GM19452 (cell line): Measurements from ENCODE around the gene RFC4.
"Not testable (repeated sequence)": the region's sequence is repeated elsewhere in the genome, so short reads cannot be mapped to it uniquely, and the experiment has no call there.

Experiments used
- ATAC-seq: cut with Tn5 transposase; IDR thresholded peaks from one replicate; pipeline ENCODE4 v1.9.1; 2021; ENCODE audit not compliant: unreplicated experiment

Gene RFC4

DNA sequence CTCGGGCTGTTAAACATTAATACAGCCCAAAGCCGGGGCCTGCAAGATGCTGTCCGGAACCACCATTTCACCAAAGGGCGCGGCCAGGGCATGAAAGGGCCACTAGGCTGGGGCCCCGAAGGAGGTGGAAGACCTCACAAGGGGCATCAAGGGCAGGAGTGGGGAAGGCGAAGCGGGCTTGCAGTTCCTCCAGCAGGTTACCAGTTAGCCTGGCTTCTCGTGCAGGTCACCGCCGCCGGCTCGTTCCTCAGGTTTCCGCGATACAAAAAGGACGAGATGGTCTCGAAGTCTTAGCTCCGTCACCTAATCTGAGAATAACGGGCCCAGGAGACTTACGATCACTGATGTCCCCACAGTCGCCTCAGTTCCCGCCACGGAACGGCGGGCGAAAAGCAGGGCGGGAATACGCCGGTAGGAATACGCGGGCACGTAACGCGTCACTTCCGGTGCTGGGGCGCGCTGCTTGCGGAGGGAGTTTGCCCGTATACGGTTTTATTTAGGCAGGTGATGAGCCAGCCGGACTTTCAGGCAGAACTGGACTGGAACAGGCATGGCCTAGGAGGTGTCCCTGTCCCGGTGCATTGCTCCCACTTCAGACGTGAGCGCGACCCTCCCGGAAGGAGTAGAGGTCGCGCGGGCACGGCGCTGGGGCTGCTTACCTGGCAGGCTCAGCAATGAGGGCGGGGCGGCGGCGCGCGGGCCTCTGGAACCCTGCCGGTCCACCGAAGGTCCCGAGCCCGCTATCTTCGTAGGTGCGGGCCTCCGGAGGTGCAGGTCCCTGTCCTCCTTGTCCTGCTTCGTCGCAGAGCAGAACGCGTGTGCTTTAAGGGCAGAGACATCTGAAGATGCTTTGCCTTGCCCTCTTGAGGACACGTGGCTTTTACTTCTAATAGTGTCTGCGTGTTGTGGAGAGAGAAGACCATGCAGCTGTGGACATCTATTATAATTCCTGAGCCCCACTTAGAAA lies at the start of gene RFC4:
Gene RFC4 (minus strand): TSS at position 394 of the 967 bp plus-strand sequence. CDS start 1,769 bp downstream, outside the sequence.
- ATAC-seq, result peak; percentile 92

DNA sequence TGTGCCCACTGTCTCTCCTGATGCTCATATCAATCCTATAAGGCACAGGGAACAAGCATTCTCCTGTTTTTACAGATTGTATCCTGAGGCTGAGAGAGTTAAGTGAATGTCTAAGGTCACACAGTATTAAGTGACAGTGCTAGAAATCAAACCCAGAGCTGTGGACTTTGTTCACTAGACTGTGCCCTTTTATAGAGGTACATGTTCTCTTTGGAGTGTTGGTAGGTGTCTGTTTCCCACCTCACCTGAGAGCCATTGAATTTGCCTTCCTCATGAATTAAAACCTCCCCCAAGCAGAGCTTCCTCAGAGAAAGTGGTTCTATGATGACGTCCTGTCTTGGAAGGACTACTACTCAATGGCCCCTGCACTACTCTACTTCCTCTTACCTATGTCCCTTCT lies 48.7 kb upstream of the RFC4 start:
- ATAC-seq, result no peak

GRCh38 chr3:186854146-186854545 lies 47.9 kb upstream of the RFC4 start:
- ATAC-seq, result no peak

DNA sequence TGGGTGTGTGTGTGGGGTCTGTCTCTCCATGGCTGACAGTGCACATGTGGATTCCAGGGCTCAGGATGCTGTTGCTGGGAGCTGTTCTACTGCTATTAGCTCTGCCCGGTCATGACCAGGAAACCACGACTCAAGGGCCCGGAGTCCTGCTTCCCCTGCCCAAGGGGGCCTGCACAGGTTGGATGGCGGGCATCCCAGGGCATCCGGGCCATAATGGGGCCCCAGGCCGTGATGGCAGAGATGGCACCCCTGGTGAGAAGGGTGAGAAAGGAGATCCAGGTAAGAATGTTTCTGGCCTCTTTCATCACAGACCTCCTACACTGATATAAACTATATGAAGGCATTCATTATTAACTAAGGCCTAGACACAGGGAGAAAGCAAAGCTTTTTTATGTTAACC lies 46.7 kb upstream of the RFC4 start:
- ATAC-seq, result no peak

DNA sequence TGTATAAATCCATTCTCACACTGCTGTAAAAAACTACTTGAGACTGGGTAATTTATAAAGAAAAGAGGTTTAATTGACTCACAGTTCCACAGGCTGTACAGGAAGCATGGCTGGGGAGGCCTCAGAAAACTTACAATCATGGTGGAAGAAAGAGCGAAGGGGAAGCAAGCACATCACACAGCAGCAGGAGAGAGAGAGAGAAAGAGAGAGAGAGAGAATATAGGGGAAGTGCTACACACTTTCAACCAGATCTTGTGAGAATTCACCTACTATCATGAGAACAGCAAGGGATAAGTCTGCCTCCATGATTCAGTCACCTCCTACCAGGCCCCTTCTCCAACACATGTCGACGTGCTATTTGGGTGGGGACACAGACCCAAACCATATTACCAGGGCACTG lies 45.6 kb upstream of the RFC4 start:
- not testable (repeated sequence) for ATAC-seq

DNA sequence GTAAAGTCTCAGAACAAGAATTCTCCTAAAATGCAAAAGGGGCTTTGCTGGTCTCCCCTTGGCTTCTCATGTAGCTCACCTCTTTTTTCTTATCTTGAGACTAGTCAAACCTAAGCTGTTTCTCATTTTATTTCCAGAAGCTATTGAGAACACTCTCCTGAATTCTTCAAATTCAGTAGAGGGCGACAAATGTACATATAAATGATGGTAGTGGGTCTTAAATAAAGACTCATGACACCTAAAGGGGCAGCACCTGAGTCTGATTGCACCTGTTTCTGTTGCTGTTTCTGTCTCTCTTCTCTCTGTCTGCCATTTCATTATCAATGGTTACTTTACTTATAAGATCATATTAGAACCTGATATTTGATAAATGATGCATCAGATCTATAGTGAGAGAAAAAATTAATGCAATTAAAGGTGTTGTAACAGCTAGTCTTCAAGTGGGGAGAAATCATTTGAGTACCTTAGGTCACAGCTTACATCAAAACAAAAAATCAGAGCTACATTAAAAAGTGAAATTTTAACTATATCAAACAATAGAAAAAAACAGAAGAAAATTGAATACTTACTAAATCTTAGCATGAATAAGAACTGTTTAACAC lies 43.2 kb upstream of the RFC4 start:
- ATAC-seq, result no peak

- ATAC-seq, result no peak
These were observed 41.2 kb upstream of the RFC4 start for GRCh38 chr3:186847437-186847836.

DNA sequence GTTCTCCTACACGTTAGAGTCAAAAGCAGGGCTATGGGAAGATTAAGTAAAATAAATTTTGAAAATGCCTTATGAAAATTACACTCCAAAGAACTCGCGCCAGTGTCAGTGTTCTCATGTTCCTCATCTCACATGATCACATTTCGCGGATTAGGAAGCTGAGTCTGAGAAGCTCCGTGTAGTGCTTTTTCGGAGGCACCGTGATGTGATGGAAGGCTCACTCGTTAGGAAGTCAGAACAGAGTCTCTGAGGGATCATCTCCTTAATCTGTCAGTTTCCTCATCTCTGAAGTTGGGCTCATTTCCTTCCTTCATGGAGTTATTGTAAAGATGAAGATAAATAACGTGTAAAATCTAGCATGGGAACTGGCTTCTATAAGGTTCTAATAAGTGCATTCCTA lies 39.5 kb upstream of the RFC4 start:
- no peak for ATAC-seq

DNA sequence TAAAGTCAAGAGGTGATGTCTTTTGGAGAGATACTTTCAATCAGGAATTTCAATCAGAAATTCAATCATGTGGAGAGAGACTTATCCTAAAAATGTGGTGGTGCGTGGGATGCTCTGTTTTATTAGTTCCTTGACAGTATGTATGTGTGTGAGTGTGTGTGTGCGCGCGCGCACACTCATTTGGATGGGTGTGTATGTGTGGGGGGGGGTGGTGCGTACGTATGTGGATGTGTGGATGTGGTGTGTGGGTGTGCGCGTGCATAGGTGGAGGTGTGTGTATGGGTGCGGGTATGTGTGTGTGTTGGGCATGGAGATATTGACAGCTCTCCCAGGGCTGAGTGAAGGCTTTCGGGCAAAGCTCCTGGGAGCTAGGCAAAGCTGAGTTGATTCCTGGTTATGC lies 38.6 kb upstream of the RFC4 start:
- no peak for ATAC-seq

GRCh38 chr3:186843039-186843432 lies 36.8 kb upstream of the RFC4 start:
- no peak for ATAC-seq

DNA sequence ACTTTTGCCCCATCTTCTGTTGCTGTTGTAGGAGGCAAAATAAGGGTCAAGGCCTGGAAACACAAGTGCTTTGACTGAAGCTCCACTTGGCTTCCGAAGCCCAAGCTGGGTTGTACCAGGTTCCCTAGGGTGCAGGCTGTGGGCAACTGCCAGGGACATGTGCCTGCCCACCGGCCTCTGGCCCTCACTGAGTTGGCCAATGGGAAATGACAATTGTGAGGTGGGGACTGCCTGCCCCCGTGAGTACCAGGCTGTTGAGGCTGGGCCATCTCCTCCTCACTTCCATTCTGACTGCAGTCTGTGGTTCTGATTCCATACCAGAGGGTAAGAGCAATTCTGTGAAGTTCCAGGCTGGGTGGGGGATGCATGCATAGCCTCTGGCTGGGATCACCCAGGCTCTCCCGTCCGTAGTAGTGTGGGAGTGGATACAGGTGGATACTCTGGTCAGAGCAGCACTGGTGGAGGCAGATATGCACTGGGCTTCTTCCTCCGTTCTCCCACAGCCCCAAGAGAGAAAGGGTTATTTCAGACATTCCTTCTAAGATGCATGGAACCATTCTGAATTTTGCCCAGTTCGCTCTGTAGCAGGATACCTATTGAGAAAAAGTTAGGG lies 36.2 kb upstream of the RFC4 start, which contains the start of gene ADIPOQ:
Gene ADIPOQ (plus strand): TSS at position 285 of the 613 bp plus-strand sequence. CDS start 10,349 bp downstream, outside the sequence.
- ATAC-seq, result no peak

GRCh38 chr3:186841620-186842019 lies 35.3 kb upstream of the RFC4 start:
- ATAC-seq, result no peak

DNA sequence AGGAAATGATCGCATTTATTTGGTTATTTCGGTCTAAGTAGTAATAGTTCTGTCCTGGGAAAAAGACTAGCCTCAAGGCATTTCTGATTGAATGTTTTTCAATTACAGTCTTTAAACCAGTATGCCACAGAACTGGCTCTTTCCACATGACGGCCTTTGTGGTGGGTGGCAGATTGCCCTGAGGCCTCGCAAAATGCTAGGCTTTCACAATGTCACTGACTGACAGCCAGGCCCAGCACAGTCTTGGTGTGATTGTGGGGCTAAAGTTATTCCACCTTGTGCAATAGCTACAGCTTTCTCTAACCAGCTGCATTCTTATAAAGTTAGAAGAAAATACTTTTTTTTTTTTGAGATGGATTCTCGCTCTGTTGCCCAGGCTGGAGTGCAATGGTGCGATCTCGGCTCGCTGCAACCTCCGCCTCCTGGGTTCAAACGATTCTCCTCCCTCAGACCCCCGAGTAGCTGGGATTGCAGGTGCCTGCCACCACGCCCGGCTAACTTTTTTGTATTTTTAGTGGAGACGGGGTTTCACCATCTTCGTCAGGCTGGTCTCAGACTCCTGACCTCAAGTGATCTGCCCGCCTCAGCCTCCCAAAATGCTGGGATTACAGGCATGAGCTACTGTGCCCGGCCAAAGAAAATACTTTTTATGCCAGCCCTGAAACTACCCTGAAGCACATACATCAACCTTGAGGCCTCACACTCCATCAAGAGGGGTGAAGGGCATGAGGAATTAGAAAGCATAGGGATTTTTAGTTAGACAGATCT lies 33.8 kb upstream of the RFC4 start:
- ATAC-seq, result no peak

GRCh38 chr3:186832276-186832675 lies 26.0 kb upstream of the RFC4 start:
- no peak for ATAC-seq

DNA sequence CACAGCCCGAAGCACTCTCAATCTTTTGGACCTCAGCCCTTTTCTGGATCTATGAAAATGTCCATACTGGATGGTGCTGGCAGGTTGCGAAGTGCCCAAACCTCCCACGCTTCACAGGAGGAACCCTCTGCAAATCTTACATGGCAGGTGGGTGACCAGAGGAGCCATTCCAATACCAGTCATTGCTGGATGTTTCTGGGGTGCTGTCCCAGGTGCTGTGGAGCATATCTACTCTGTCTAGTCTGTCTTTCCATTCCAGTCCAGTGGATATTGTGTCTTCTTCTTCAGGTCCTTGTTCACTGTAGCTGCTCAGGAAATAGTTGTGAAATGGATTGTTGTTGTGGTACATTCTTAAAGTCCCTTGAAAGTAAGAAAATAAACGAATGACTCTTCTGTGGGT lies 25.5 kb upstream of the RFC4 start:
- no peak for ATAC-seq

DNA sequence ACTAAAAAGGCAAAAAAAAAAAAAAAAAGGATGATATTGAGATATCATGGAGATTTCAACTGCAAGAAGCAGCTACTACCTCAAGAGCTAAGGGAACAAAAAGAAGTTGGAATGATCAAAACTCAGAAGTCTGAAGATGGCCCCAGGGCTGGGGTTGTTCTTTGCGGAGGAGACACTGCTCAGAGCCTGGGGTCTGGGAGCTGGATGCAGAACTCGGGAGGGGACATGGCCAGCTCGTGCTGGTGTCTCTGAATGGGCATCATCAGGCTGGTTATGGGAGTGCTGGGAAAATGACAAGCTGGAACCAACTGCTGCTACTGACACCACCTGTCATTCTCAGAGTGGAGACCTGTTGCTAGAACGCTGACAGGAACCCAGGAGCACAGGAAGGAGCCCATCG lies 22.1 kb upstream of the RFC4 start:
- ATAC-seq, result no peak

GRCh38 chr3:186826976-186827857 lies 20.9 kb upstream of the RFC4 start:
- ATAC-seq, result peak; percentile 89

- ATAC-seq, result no peak
These were observed 20.2 kb upstream of the RFC4 start for GRCh38 chr3:186826410-186826975.

GRCh38 chr3:186825872-186826409 lies 19.7 kb upstream of the RFC4 start:
- ATAC-seq, result no peak
